Adrenal gland (tissue), 12 donors: ENCODE data around the gene SEC14L3. TPM values are rescaled to one million over a fixed set of nuclear protein-coding genes. Genes with fewer than 3 reads are reported as not detected.

ENCODE experiments used
- DNase-seq, 7 donors: peaks; one replicate each; pipeline ENCODE4 v3.0.0-alpha.2; 2019 to 2020
- H3K27ac ChIP-seq, 5 donors: fragments of 200-600 bp; sonication (generic) in 4 of 5; 1 replicate in 3 of 5; 2 replicates in 2 of 5; pipeline versions ENCODE4 v1.5.1 to v1.8.0; 2016 to 2020; ENCODE audit warnings: mild to moderate bottlenecking in 1 of 5
- H3K27me3 ChIP-seq: fragments of 200-600 bp; 2 replicates; pipeline ENCODE4 v1.8.0; 2021
- H3K36me3 ChIP-seq, 2 donors: fragments of 200-600 bp; replicated peaks in 1 of 2; 1 replicate in 1 of 2; 2 replicates in 1 of 2; pipeline versions ENCODE4 v1.5.1 to v1.8.0; 2018 to 2022
- H3K4me1 ChIP-seq, 2 donors: fragments of 200-600 bp; replicated peaks in 1 of 2; 1 replicate in 1 of 2; 2 replicates in 1 of 2; pipeline versions ENCODE4 v1.5.1 to v1.8.0; 2018 to 2021
- H3K4me3 ChIP-seq, 4 donors: fragments of 200-600 bp; sonication (generic) in 3 of 4; one replicate each; pipeline ENCODE4 v1.5.1; 2016 to 2018
- H3K9me3 ChIP-seq, 3 donors: fragments of 200-600 bp; sonication (generic) in 1 of 3; replicated peaks in 1 of 3; 1 replicate in 2 of 3; 2 replicates in 1 of 3; pipeline versions ENCODE4 v1.5.1 to v1.8.0; 2016 to 2021
- CTCF ChIP-seq, 6 experiments: fragments of 450-650 bp in 4 of 6; fragments of 200-600 bp in 2 of 6; sonication (generic) in 1 of 6; IDR thresholded peaks; 1 replicate in 5 of 6; 2 replicates in 1 of 6; pipeline versions ENCODE4 v1.5.1 to v1.8.0; 2016 to 2021; ENCODE audit warnings: antibody characterized with exemption in 6 of 6, mild to moderate bottlenecking in 2 of 6, moderate library complexity in 1 of 6
- POLR2A ChIP-seq, 2 donors: fragments of 450-650 bp; IDR thresholded peaks; one replicate each; pipeline ENCODE4 v1.6.1; 2017; ENCODE audit warnings: antibody characterized with exemption in 2 of 2, mild to moderate bottlenecking in 2 of 2, moderate library complexity in 1 of 2
- WGBS, 4 donors: extraction: QIAGEN DNeasy Blood & Tissue Kit in 2 of 4; methylation state at CpG; one replicate each; pipeline versions ENCODE4 v1.1.5 to v1.1.7; 2013 to 2017; 5-methylcytosine and 5-hydroxymethylcytosine counted together
- intact Hi-C, 2 donors: fragments of 100-400 bp; cut with DNase I; formaldehyde crosslinking; loops; one replicate each; pipeline versions ENCODE4 v1.14.1 to v1.15.0; 2022 to 2023
- polyA plus RNA-seq, 3 donors: library from polyadenylated mRNA; stranded (reverse); fragments of 200-250 nt in 2 of 3; fragments of 350-450 nt in 1 of 3; fragmentation: Illumina TruSeq in 1 of 3; extraction: RNeasy Lipid Tissue Mini Kit (QIAGEN cat#74804) in 1 of 3; gene quantifications; one replicate each; pipeline ENCODE4 v1.2.3, GENCODE V29; 2013 to 2014
- total RNA-seq, 9 donors: library from RNA; depleted of rRNA in 4 of 9; stranded (reverse); fragments of >200 nt in 4 of 9; fragments of 120-200 nt in 1 of 9; fragmentation: NEBNext Ultra II Directional in 1 of 9; extraction: Animal tissue kit (Norgen Biotek cat#: 25700) in 1 of 9; gene quantifications; one replicate each; pipeline versions ENCODE4 v1.1.0 to v1.2.4, GENCODE V29; 2013 to 2023
- donor health status: healthy with polysubstance abuse.
- donor health status: Bipolar disorder and iron deficiency.
- donor health status: DM: yes; HTN: yes; CAD: no.
- donor health status: DM: no; HTN: no; CAD: no.
- donor health status: DM: no; HTN: no; CAD: no.
- donor health status: DM: yes; HTN: yes; CAD: no.

Gene SEC14L3
- total and polyA plus RNA-seq, 12 donors = 0.27 TPM; not detected in 11

- Histone ChIP-seq H3K9me3 (no peaks in the 10 kb centered on the region), H3K4me1 (no peaks in the 10 kb centered on the region), H3K36me3 (no peaks in the 10 kb centered on the region), H3K4me3 (no peak overlapping the region), H3K27ac (no peak overlapping the region), H3K27me3 (no peaks in the 10 kb centered on the region)
- intact Hi-C loops = no loop called here
- 79 to 91% (median 83%) methylated on average over 9 to 14 of the region's 14 CpGs for WGBS, 4 donors
- DNase-seq = no peak
- TF ChIP-seq CTCF (IDR thresholded peaks at IDR 0.05) (no peak), POLR2A (IDR thresholded peaks at IDR 0.05) (no peak)
Observed at GRCh38 chr22:30495041-30495784, 23.4 kb upstream of the SEC14L3 start.

- intact Hi-C loops = no loop called here
- Histone ChIP-seq H3K9me3 (no peaks in the 10 kb centered on the region), H3K27me3 (no peaks in the 10 kb centered on the region), H3K27ac (no peak overlapping the region), H3K4me1 (no peaks in the 10 kb centered on the region), H3K36me3 (no peaks in the 10 kb centered on the region), H3K4me3 (no peak overlapping the region)
- TF ChIP-seq POLR2A (IDR thresholded peaks at IDR 0.05) (no peak), CTCF (IDR thresholded peaks at IDR 0.05) (no peak)
- WGBS, 4 donors = 78 to 86% (median 83%) methylated on average over 5 to 12 of the region's 12 CpGs
- no peak for DNase-seq
Observed at GRCh38 chr22:30492144-30492543, 20.3 kb upstream of the SEC14L3 start.

- Histone ChIP-seq H3K4me3 (no peak overlapping the region), H3K9me3 (no peaks in the 10 kb centered on the region), H3K27ac (no peak overlapping the region), H3K36me3 (no peaks in the 10 kb centered on the region), H3K27me3 (no peaks in the 10 kb centered on the region), H3K4me1 (no peaks in the 10 kb centered on the region)
- no peak for DNase-seq
- WGBS, 4 donors = 82 to 89% (median 85%) methylated on average over 6 of the region's 7 CpGs
- intact Hi-C loops = no loop called here
- no peak for TF ChIP-seq POLR2A (IDR thresholded peaks at IDR 0.05)
Observed at GRCh38 chr22:30491381-30491780, 19.6 kb upstream of the SEC14L3 start.

- TF ChIP-seq CTCF (IDR thresholded peaks at IDR 0.05) (no peak), POLR2A (IDR thresholded peaks at IDR 0.05) (no peak)
- DNase-seq = no peak
- Histone ChIP-seq H3K4me1 (no peaks in the 10 kb centered on the region), H3K27me3 (no peaks in the 10 kb centered on the region), H3K36me3 (no peaks in the 10 kb centered on the region), H3K9me3 (no peaks in the 10 kb centered on the region), H3K4me3 (no peak overlapping the region), H3K27ac (no peak overlapping the region)
- 75 to 93% (median 85%) methylated on average over 8 to 11 of the region's 11 CpGs for WGBS, 4 donors
- intact Hi-C loops = no loop called here
Observed at GRCh38 chr22:30490399-30490798, 18.6 kb upstream of the SEC14L3 start.

- H3K36me3 ChIP-seq = no peaks in the 10 kb centered on the region
- H3K4me1 ChIP-seq = no peaks in the 10 kb centered on the region
- H3K4me3 ChIP-seq = no peak overlapping the region
- H3K9me3 ChIP-seq = no peaks in the 10 kb centered on the region
- no peaks in the 10 kb centered on the region for H3K27me3 ChIP-seq
- intact Hi-C loops = loop anchor here in 1 of 2 donors (5.0 kb wide), 1 partner anchor 41 kb away; no protein-coding TSS in a partner anchor
- TF ChIP-seq CTCF (IDR thresholded peaks at IDR 0.05) (no peak), POLR2A (IDR thresholded peaks at IDR 0.05) (no peak)
- H3K27ac ChIP-seq = no peak overlapping the region
- WGBS, 4 donors = 74 to 78% (median 75%) methylated on average over 7 of the region's 7 CpGs
- no peak for DNase-seq
Observed at GRCh38 chr22:30488121-30488520, 16.3 kb upstream of the SEC14L3 start.
